ENCODE measurements around the gene RSPO1.

DNA sequence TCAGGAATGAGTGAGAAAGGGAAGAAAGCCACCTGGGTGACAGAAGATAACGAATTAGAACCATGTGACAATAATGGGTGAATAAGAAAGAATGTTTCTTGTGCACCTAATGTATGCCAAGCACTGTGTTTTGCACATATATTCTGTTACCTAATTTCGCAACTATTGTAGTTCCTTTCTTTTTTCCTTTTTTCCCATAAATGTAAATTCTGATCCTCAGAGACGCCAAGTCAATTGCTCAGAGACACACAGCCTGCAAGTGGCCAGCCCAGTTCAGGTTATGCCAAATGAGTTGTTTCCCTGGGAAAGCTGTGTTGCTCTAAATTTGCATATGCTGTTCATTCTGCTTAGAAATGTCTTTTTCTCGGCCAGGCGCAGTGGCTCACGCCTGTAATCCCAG lies 1.7 kb upstream of the RSPO1 start:
- no peak for TF ChIP-seq EZH2 (IDR thresholded peaks at IDR 0.05; ENCODE audit: insufficient read depth, poor library complexity, severe bottlenecking)
- TF ChIP-seq EZH2phosphoT487 (IDR thresholded peaks at IDR 0.05; ENCODE audit: insufficient read depth, low read depth), result no peak

Data from GM23248 (cell line).